HCT116 (cell line): ENCODE results near the gene UTS2. TPM values are rescaled to one million over a fixed set of nuclear protein-coding genes. Genes with fewer than 3 reads are reported as not detected.
A peak's percentile ranks its signal among the peaks of the same experiment; 100 is the strongest.

Experiments
- ATAC-seq: fragments of 200-7000 bp; cut with Tn5 transposase; 2 replicates; pipeline ENCODE4 v1.9.1; 2020; ENCODE audit warnings: mild to moderate bottlenecking, moderate library complexity
- Bru-seq: library from RNA; stranded (reverse); fragments of 400-500 nt; gene quantifications from one replicate; lab custom pipeline; 2021; lab: Mats Ljungman, UMichigan
- BruChase-seq, 2 experiments: library from RNA; stranded (reverse); fragments of 400-500 nt; gene quantifications; one replicate each; lab custom pipeline; 2021; lab: Mats Ljungman, UMichigan
- BruUV-seq: library from RNA; stranded (reverse); fragments of 400-500 nt; replicated peaks from 2 replicates; lab custom pipeline; 2021; lab: Mats Ljungman, UMichigan
- CTCF ChIA-PET: fragments of 300-600 bp; sonication (Branson Sonifier 250); formaldehyde crosslinking; loops from one replicate; lab custom pipeline; 2021; ENCODE audit warnings: antibody characterized with exemption; lab: Charles Lee
- POLR2A ChIA-PET: fragments of 300-600, 350-600 bp; sonication (Branson Sonifier 250); formaldehyde crosslinking; loops from one replicate; lab custom pipeline; 2021; ENCODE audit warnings: antibody characterized with exemption; lab: Charles Lee
- RAD21 ChIA-PET, 2 experiments: fragments of 300-600 bp; sonication (Branson Sonifier 250); formaldehyde crosslinking; loops; one replicate each; lab custom pipeline; 2023; ENCODE audit warnings: low total read pairs in 2 of 2; ENCODE audit not compliant: uncharacterized antibody in 2 of 2, unreplicated experiment in 2 of 2, low non-redundant PET in 1 of 2; lab: Charles Lee
- DNase-seq: peaks from one replicate; pipeline ENCODE4 v3.0.0-alpha.2; 2010; ENCODE audit warnings: low read depth, low spot score
- H2AFZ ChIP-seq: fragments of 200-600 bp; shearing (Covaris generic), sonication (generic); 2 replicates; pipeline ENCODE4 v1.6.1; 2017; ENCODE audit warnings: low read depth, mixed run types, mixed read lengths, antibody characterized with exemption, low read length; ENCODE audit not compliant: poor library complexity, severe bottlenecking
- H3K27ac ChIP-seq: 2 replicates; pipeline ENCODE4 v1.5.1; 2012; ENCODE audit warnings: low read depth, low read length
- H3K27me3 ChIP-seq: fragments of 200-600 bp; sonication (generic); 2 replicates; pipeline ENCODE4 v1.6.1; 2016; ENCODE audit warnings: mixed run types, low read length, mixed read lengths; ENCODE audit not compliant: insufficient read depth
- H3K36me3 ChIP-seq, 2 experiments: fragments of 200-500 bp in 1 of 2; fragments of 200-600 bp in 1 of 2; sonication (Bioruptor generic) in 1 of 2; sonication (generic) in 1 of 2; 2 replicates each; pipeline versions ENCODE4 v1.5.1 to v1.6.1; 2014 to 2016; ENCODE audit warnings: low read length in 2 of 2, inconsistent platforms in 1 of 2, mixed read lengths in 1 of 2, mixed run types in 1 of 2; ENCODE audit not compliant: insufficient read depth in 2 of 2, control insufficient read depth in 1 of 2
- H3K4me1 ChIP-seq, 2 experiments: fragments of 200-600 bp in 1 of 2; sonication (generic) in 1 of 2; 2 replicates each; pipeline versions ENCODE4 v1.5.1 to v1.6.1; 2012 to 2017; ENCODE audit warnings: low read length in 2 of 2, inconsistent platforms in 1 of 2, mild to moderate bottlenecking in 1 of 2, mixed read lengths in 1 of 2, mixed run types in 1 of 2, moderate library complexity in 1 of 2; ENCODE audit not compliant: insufficient read depth in 2 of 2, control insufficient read depth in 1 of 2
- H3K4me2 ChIP-seq: fragments of 200-600 bp; sonication (generic); 2 replicates; pipeline ENCODE4 v1.6.1; 2017; ENCODE audit warnings: mixed run types, low read length, mixed read lengths
- H3K4me3 ChIP-seq, 2 experiments: fragments of 200-600 bp in 1 of 2; sonication (generic) in 1 of 2; replicated peaks in 1 of 2; 2 replicates each; pipeline ENCODE4 v1.5.1; 2011 to 2016; ENCODE audit warnings: low read length in 2 of 2, control low read depth in 1 of 2, low read depth in 1 of 2, mild to moderate bottlenecking in 1 of 2, mixed read lengths in 1 of 2, mixed run types in 1 of 2
- H3K79me2 ChIP-seq: fragments of 200-600 bp; sonication (generic); 2 replicates; pipeline ENCODE4 v1.6.1; 2017; ENCODE audit warnings: mild to moderate bottlenecking, mixed run types, low read length, moderate library complexity, mixed read lengths; ENCODE audit not compliant: insufficient read depth
- H3K9ac ChIP-seq: fragments of 200-600 bp; sonication (generic); 2 replicates; pipeline ENCODE4 v1.6.1; 2016; ENCODE audit warnings: low read length, mixed read lengths
- H3K9me2 ChIP-seq: fragments of 200-600 bp; sonication (generic), shearing (Covaris generic); 2 replicates; pipeline ENCODE4 v1.6.1; 2017; ENCODE audit warnings: mixed run types, mild to moderate bottlenecking, moderate library complexity; ENCODE audit not compliant: insufficient read depth
- H3K9me3 ChIP-seq, 2 experiments: fragments of 200-500 bp in 1 of 2; fragments of 200-600 bp in 1 of 2; sonication (Bioruptor generic) in 1 of 2; sonication (generic) in 1 of 2; 2 replicates each; pipeline ENCODE4 v1.6.1; 2014 to 2017; ENCODE audit warnings: low read length in 2 of 2, mixed read lengths in 2 of 2, inconsistent platforms in 1 of 2, low read depth in 1 of 2, mild to moderate bottlenecking in 1 of 2, mixed run types in 1 of 2, moderate library complexity in 1 of 2; ENCODE audit not compliant: control insufficient read depth in 1 of 2, insufficient read depth in 1 of 2
- H4K20me1 ChIP-seq: fragments of 200-600 bp; sonication (generic), shearing (Covaris generic); 2 replicates; pipeline ENCODE4 v1.6.1; 2017; ENCODE audit warnings: mixed run types, mild to moderate bottlenecking, moderate library complexity; ENCODE audit not compliant: insufficient read depth
- EGR1 ChIP-seq: IDR thresholded peaks from 2 replicates; pipeline ENCODE4 v1.6.1; 2012; ENCODE audit warnings: low read depth
- EZH2 ChIP-seq: fragments of 200-600 bp; sonication (generic); IDR thresholded peaks from 2 replicates; pipeline ENCODE4 v1.6.1; 2017; ENCODE audit warnings: antibody characterized with exemption, mixed run types
- RAD21 ChIP-seq: IDR thresholded peaks from 2 replicates; pipeline ENCODE4 v1.6.1; 2012; ENCODE audit warnings: low read depth, mild to moderate bottlenecking
- SIN3A ChIP-seq: IDR thresholded peaks from 2 replicates; pipeline ENCODE4 v1.6.1; 2012; ENCODE audit warnings: low read depth
- intact Hi-C: fragments of 100-400 bp; cut with micrococcal nuclease; formaldehyde crosslinking; loops from 2 replicates; pipeline ENCODE4 v1.10.0; 2022
- long read RNA-seq: library from polyadenylated mRNA; unstranded; transcript quantifications from one replicate; pipeline ENCODE4 v2.0.0, GENCODE V29; 2021; ENCODE audit not compliant: unreplicated experiment
- polyA plus RNA-seq: library from polyadenylated mRNA; unstranded; fragments of >200 nt; gene quantifications from 2 replicates; pipeline ENCODE4 v1.2.1, GENCODE V29; 2012; ENCODE audit warnings: missing spikeins
- total RNA-seq: library from RNA; stranded (reverse); gene quantifications from one replicate; pipeline ENCODE4 v1.2.1, GENCODE V29; 2021; ENCODE audit not compliant: unreplicated experiment
- TF ChIP-seq, protein P1 (sequence below): IDR thresholded peaks from 2 replicates; pipeline ENCODE4 v1.6.1; 2012
- TF ChIP-seq, protein P2 (sequence below): IDR thresholded peaks from 2 replicates; pipeline ENCODE4 v1.6.1; 2012; ENCODE audit warnings: low read depth

UTS2 gene, protein sequence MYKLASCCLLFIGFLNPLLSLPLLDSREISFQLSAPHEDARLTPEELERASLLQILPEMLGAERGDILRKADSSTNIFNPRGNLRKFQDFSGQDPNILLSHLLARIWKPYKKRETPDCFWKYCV
- total RNA-seq (3.0 TPM), Bru-seq, nascent RNA (percentile 38 among the genes with signal in this experiment), BruChase-seq, experiment 1, labeled RNA remaining after a 6-hour chase (percentile 46 among the genes with signal in this experiment), BruChase-seq, experiment 2, labeled RNA remaining after a 2-hour chase (percentile 42 among the genes with signal in this experiment)
- polyA plus RNA-seq = 0.52 and 2.9 TPM in 2 replicates
- long read RNA-seq, partial matches to known transcripts = 0 of 2 reads
- long read RNA-seq, other reads (novel, unspliced or antisense) = 2 of 2 reads

DNA sequence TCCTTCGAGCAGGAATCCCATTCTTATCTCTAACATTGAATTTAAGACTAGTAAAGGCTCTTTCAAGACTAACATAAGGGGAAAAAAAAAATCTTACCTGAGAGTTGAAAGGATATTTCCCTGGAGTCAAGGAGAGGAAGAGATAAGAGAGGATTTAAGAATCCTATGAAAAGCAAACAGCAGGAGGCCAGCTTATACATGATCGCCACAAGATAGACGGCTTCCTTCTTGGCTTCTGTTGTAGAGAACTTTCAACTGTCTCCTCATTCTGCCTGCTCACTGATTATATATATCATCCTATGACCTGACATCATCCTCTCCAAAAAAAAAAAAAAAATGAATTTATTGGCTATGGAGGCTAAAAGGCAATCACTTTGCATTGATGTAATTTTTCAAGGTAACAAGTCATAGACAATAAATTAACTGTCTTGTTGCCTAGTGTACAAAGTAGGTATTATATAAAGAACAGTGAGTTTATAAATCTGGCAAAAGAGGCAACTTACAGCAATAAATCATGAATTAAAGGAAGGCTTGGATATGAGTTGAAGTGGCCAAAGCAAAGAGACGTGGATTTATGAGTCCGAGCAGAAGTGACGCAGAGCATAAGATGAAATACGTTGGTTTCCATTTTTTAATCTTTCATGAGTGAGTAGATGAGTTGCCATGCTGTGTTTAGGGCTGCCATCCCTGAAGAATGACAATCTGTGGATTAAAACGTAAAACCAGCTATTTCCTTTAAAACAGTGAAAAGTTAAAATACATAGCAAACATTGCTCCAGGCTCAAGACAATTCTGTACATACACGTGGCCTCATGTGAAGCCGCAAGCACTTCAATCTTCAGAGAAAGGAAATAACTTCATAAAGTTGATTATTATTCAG, at the start of gene UTS2:
UTS2 (minus strand) TSS at position 262 of the 880 bp plus-strand sequence; CDS start at position 200, 62 bp downstream.
- Histone ChIP-seq H3K9ac (no peak within 1 kb of the TSS), H3K4me1 (no peaks in the 10 kb centered on the region), H3K36me3 (no peaks in the 10 kb centered on the region), H4K20me1 (no peaks in the 10 kb centered on the region), H2AFZ (no peak within 1 kb of the TSS), H3K4me2 (no peak within 1 kb of the TSS), H3K4me3 (no peak within 1 kb of the TSS), H3K79me2 (no peaks in the 10 kb centered on the region), H3K9me3 (no peaks in the 10 kb centered on the region), H3K27ac (no peak within 1 kb of the TSS), H3K9me2 (no peaks in the 10 kb centered on the region), H3K27me3 (no peaks in the 10 kb centered on the region)
- no peak for ATAC-seq
- ChIA-PET CTCF (no interaction called here), POLR2A (no interaction called here), RAD21 (no interaction called here)
- intact Hi-C loops = no loop called here
- no TSS peak for BruUV-seq
- TF ChIP-seq RAD21 = no peak
- TF ChIP-seq, protein P1, sequence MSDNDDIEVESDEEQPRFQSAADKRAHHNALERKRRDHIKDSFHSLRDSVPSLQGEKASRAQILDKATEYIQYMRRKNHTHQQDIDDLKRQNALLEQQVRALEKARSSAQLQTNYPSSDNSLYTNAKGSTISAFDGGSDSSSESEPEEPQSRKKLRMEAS = no peak
- no peak for TF ChIP-seq EZH2
- no peak for TF ChIP-seq SIN3A
- TF ChIP-seq, protein P2, sequence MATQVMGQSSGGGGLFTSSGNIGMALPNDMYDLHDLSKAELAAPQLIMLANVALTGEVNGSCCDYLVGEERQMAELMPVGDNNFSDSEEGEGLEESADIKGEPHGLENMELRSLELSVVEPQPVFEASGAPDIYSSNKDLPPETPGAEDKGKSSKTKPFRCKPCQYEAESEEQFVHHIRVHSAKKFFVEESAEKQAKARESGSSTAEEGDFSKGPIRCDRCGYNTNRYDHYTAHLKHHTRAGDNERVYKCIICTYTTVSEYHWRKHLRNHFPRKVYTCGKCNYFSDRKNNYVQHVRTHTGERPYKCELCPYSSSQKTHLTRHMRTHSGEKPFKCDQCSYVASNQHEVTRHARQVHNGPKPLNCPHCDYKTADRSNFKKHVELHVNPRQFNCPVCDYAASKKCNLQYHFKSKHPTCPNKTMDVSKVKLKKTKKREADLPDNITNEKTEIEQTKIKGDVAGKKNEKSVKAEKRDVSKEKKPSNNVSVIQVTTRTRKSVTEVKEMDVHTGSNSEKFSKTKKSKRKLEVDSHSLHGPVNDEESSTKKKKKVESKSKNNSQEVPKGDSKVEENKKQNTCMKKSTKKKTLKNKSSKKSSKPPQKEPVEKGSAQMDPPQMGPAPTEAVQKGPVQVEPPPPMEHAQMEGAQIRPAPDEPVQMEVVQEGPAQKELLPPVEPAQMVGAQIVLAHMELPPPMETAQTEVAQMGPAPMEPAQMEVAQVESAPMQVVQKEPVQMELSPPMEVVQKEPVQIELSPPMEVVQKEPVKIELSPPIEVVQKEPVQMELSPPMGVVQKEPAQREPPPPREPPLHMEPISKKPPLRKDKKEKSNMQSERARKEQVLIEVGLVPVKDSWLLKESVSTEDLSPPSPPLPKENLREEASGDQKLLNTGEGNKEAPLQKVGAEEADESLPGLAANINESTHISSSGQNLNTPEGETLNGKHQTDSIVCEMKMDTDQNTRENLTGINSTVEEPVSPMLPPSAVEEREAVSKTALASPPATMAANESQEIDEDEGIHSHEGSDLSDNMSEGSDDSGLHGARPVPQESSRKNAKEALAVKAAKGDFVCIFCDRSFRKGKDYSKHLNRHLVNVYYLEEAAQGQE = no peak
- no peak for TF ChIP-seq EGR1
- no peak for DNase-seq
